Stimulated activated CD4-positive, alpha-beta T cell treated with anti-CD3 and anti-CD28 coated beads, Interleukin-1b, Interleukin-23, amount 100 ng/mL, for 1 hour (primary cell): ENCODE results near the gene CLEC9A.

Experiments used
- DNase-seq, 2 donors: peaks; one replicate each; pipeline ENCODE4 v3.0.0-alpha.2; 2020; ENCODE audit warnings: low read depth in 2 of 2

The CLEC9A gene

DNA sequence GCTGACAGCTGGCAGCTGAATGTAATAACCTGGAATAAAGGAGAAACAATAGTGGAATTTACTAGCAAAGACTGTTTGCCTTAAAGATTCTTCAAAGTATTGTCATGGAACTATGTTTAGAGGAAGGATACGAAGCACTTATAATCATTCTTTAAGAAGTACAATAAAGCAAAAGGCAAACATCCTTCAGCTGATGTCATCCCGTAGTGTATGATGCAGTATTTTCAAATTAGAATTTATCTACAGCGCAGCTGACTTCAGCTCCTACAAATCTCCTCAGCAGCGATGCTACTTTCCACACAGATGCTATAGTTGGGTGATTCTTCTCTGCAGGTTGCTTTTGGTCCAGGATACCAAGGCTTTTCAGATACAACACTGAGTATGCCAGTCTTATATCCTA lies 36.8 kb downstream of the CLEC9A start:
- DNase-seq, result no peak

DNA sequence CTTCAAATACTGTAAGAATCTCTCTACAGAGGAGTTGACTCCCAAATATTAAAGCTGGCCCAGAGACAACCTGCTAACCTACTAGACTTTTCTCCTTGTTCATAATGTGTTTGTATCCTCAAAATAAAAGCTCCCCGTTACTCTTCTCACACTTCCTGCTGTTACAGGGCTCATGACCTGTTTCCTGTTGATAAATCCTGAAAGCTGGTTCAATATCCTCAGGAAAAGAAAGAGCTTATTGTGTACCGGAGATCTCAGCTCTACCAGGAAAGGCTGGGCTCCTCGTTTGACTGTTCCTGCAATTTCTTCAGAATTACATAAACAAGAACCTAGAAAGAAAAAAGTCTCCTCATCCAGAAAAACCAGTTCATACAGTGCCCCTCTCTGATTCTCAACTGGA lies 37.5 kb downstream of the CLEC9A start:
- no peak for DNase-seq

DNA sequence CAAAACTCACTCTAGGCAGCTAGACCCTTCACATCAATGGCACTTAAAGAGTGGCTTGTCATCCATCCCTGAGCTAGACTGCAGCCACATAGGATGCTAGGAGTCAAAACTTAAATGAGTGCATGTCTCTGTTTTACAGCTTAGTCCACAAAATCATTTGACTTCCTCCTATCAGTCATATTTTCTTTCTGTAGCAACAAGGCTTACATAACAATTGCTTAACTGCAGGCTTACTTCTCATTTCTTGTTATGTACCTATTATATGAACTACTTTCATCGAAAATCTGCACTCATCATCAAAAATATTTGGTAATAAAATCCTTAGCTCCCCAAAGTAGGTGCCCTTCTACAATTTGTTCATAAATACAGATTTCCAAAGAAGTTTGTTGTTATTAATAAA lies 38.2 kb downstream of the CLEC9A start:
- no peak for DNase-seq

DNA sequence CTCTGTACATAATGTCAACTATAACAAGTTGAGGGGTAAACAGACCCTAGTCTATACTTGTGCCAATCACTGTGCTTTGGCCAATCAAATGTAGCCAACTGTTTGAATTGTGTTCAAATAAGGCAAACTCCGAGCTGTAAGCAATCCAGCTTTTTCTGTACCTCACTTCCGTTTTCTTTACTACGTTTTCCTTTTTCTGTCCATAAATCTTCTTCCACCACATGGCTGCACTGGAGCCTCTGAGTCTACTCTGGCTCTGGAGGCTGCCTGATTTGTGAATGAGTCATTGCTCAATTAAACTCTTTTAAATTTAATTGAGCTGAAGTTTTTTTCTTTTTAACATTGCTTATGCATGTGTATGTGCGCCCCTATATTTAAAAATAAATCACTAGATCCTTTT lies 38.6 kb downstream of the CLEC9A start:
- no peak for DNase-seq

DNA sequence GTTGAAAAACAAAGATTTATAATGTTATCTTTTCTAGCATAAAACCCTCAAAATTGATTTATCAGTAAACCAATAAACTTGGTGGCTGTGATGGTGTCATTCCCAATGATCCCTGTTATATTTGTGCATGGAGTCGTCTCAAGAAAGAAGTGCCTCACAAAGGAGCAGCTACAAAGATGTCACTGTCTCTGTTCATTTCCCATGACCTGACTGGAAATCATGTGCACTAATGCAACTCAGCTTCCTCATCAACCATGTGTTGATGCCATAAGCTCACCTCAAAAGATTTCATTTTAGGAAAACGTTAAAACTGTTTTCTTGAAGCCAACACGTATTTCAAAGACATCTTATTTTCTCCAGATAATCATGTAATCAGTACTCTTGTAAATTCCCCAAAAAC lies 39.5 kb downstream of the CLEC9A start:
- DNase-seq, result no peak

DNA sequence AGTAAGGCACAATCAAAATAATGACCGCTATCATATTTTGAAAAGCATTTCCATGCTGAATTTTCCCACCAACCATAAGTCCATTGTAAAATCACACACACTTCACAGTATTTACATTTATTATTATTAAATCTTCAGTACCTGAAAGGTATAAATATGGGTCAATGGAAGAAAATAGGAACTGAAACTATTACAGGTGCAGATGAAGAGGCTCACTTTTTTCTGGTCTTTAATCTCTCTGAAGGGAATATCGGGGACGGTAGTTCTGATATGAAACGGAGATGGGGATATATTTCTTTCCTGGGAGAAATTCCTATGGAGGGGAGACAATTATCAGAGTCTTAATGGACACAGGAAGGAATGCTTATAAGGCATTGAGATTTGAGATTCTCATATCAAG lies 39.9 kb downstream of the CLEC9A start:
- DNase-seq, result no peak

DNA sequence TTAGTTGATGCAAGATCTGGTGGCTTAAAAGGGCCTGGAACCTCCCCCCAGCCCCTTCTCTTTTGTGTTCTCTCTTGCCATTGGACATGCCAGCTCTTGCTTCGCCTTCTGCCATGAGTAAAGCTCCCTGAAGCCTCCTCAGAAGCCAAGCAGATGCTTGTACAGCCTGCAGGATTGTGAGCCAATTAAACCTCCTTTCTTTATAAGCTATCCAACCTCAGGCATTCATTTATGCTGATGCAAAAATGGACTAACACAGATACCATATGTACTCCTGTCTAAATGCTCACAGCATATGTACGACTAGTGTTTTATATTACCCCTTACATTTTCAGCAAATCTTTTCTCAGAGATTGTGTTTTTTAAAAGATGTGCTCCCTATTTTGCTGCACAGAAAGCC lies 41.6 kb downstream of the CLEC9A start:
- DNase-seq, result no peak

DNA sequence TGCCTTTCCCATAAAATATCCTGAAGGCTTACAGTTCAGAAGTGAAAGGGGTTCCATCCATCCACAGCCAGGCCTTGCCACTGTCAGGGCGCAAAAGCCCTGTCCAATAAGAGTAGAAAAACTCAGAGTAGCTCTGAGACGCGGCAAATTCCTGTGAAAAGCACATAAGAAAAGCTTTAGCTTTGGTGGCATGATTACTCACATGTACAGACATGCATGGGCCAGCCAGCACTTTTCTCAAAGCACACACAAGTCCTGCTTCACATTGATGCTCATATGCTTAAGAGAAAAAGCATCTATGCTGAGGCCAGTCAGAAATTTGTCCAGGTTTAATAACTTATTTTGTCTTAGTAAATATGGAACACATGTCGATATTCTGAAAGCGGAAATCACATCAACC lies 42.8 kb downstream of the CLEC9A start:
- DNase-seq, result no peak

DNA sequence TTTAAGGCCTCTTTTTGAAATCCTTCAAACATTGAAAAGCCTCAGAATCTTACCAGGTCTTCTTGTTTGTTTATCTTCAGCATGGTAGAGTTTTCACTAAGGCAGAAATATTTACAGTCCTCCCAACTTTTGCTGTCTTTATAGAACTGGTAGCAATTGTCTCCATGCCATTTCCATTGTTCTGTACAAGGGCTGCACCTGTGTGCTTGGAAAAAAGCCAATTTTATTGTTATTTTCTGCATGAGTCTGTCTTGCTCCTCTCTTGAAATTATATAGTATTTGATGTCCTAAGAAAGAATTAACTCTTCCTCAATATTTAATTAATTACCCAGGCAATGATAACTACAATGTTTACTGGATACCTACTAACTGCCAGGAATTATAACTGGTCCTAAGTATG lies 45.0 kb downstream of the CLEC9A start:
- DNase-seq, result no peak

DNA sequence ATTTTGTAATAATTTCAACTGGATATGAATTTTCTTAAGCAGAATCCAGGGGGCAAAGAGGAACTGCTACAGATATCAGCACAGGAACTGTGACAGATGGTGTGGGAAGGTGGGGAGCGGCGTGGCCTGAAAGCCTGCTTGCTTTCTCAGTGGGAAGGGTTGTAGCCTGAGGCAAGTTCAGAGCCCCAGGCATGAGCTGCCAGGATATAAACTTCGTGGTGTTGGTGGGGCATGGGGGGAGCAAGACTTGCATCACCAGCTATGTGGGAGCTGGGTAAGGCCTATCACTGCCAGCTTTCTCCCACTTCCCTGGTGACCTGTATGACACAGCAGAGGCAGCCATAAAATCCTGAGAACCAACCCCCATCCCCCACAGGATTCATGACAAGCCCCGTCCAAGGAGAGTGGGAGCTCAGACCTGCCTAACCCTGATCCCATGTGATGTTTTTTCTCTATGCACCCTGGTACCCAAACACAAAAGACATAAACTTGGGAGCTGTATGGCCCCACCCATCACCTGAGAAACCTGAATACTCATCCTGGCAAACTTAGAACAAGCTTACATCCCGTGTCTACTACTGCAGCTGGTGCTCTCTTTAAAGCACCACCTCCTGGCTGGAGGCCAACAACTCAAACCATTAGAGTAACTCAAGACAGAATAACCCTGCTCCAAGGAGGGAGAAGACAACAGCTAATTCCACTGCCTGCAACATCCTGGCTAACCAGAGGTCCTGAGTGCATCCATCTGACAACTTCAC lies 51.8 kb downstream of the CLEC9A start:
- no peak for DNase-seq

DNA sequence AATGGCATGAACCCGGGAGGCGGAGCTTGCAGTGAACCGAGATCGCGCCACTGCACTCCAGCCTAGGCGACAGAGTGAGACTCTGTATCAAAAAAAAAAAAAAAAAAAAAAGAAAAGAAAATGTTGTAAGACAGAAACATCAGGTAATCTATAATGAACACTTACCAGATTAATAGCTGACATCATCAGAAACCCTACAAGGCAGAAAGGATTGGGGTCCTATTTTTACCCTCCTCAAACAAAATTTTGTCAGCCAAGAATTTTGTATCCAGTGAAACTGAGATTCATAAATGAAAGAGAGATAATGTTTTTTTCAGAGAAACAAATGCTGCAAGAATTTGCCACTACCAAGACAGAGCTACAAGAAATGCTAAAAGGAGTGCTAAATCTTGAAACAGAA lies 54.3 kb downstream of the CLEC9A start:
- DNase-seq, result no peak

DNA sequence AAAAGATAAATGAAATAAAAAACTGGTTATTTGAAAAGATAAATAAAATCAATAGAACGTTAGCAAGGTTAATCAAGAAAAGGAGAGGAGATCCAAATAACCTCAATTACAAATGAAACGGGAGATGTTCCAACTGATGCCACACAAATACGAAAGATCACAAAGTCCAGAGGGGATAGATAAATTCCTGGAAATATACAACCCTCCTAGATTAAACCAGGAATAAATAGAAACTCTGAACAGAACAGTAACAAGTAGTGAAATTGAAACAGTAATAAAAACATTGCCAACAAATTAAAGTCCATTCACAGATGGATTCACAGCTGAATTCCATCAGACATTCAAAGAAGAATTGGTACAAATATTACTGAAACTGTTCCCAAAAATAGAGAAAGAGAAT lies 55.9 kb downstream of the CLEC9A start:
- DNase-seq, result no peak

DNA sequence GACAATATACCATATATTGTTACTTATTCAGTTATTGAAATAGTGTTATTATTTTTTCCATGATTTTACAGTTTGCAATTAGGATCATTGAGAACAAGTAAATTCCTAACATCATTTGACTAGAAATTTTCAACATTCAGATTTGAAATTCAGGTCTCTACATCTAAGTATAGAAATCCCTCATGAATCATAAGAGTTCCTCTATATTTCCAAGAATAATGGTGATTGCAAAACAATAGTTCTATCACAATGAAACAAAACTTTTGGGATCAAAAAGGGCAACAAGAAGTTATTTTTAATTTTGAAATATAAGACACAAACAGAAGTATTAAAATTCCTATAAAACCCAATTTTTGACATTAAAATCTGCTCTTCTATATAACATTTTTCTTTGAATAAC lies 57.5 kb downstream of the CLEC9A start:
- no peak for DNase-seq

DNA sequence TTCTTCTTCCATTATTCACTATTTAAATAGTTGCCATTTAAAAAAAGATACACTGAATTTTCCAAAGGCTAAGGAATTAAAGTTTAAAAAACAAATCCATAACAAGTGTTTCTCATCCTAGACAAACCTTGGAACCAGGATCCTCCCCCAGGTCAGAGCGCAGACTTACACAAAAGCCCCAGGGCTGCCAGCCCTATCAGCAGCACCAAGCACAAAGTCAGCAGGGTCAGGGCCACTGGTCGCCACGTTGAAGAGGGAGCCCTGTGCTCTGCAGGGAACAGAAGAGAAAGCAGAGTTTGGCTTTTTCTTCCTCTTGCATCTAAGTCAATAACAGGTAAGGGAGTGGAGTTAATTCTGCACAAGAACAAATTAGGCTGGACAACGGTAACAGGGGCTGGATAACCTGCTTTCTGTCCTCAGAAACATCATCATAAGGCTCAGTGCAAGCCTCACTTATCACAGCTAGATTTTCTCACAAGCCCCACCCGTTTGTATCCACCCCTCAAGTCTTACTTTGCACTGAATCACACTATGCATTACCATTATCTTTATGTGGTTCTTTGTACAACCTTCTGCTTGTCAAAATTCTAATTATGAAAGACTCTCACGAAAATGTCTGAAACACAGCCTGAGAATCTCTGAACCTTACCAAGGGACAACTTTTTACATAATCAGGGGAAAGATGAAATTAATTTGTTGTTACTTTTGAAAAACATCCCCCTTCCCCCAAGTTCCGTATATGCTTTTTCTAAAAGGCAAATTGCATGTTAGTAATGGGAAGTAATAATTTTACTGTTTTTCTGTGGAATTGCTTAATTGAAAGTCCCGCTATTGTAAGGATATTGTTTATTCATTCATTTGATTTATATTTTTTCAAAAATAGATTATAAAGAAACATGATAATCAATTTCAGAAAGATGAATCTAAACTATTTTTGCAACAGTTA lies 58.7 kb downstream of the CLEC9A start:
- DNase-seq, result no peak

DNA sequence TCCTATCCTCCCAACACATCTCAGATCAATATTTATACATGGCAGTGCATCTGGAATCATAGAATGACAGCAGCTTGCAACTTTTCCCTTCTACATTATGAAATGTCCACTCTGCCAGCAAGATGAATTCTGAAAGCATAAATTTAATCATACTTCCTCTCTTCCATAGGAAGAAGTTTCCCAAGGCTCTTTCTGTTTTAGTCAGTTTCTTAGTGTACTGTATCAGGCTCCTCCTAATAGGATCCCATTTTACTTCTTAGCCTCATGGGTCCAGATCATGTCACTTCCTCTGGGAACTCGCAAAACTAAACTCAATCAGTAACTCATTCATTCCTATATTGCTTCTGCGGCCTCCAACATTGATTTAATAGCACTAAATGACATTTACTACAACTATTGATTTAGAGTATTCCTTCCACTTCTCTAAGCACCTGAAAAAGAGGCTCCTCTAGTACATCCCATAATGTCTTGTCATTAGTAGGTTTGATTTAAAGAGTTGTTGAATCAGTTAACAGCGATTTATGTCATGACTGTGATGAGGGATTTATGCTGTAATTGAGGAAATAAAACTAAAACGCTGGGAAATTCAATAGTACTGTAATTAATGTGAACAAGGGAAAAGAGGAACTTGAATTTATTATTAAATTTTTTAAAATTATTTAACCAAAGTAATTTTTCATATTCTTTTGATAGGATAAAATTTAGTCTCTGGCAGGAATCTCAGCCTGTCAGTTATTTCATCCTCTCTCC lies 64.3 kb downstream of the CLEC9A start:
- no peak for DNase-seq

DNA sequence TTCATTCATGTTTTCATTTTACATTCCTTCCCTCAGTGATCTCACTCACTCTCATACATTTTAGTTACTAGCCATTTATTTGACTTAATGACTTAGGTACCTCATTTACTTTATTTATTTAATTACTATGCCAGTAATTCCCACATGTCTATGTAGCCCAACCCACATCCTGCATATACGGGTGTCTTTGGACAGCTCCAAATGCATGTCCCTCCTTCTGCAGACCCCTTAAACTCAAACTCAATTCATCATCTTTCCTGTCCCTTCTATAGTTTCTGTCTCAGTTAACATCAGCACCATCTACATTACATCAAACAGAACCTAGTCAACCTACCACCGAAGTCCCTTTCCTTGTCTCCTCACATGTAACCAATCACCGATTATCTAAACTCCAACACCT lies 65.5 kb downstream of the CLEC9A start:
- DNase-seq, result no peak

DNA sequence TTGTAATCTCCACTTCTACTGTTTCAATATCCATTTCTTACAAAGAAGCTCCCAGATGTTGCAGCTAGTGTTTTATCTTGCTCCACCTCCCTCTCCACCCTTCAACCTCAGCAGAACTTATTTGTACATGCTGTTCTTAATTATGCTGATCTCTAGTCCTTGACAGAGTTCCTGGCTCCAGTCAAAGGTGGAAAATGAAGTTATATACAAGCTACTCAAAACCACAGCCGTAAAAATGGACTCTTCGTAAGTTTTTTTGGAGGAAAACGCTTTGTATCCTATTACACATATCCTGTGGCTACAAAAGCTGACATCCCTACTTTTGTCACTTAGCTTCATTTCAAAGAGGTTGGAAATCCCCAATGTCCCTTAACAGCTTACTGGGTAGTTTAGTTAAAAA lies 67.0 kb downstream of the CLEC9A start:
- no peak for DNase-seq

DNA sequence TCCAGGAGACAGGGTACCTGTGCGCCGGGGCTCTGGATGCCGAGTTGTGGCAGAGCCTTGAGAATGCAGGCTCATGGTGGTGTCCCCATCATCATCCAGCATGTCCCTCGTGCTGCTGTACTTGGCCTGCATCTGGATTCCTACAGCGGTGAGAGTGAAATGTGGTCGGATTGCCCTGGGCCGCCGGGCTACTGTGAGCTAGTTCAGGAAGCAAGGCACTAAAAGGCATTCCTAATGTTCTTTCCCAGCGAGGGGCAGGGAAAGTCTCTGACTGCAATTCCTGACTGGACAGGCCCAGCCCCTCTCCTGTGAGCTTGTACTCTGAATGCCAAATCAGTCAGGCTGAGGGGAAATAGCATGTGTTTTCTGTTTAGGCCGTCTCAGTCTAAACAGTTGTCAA lies 68.3 kb downstream of the CLEC9A start, which contains the start of gene CLEC1A:
CLEC1A (minus strand) TSS at position 195 of the 400 bp plus-strand sequence; CDS start at position 132, 63 bp downstream.
- DNase-seq, result no peak

DNA sequence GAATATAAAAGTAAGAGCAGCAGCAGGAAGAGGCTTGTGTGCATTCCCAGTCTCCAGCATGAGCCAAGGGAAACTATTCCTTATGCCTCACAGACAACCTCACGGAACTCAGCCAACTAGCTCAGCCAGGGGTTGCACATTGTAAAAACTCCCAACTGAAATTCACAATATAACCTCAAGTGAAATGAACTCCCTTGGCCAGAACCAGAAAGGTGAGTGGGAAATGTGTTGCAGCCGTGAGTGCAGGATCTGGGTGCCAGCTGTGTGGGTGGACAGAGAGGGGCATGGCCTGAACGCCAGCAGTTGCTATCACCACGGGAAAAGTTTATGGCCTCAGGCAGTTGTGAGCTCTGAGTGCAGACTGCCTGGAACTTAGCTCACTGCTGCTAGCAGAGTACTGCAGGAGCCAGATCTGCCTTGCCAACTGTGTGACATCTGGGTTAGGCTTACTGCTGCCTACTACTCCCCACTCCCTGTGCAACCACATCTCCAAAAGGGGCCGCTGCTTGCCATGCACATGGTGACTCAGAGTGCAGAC lies 70.6 kb downstream of the CLEC9A start:
- no peak for DNase-seq

DNA sequence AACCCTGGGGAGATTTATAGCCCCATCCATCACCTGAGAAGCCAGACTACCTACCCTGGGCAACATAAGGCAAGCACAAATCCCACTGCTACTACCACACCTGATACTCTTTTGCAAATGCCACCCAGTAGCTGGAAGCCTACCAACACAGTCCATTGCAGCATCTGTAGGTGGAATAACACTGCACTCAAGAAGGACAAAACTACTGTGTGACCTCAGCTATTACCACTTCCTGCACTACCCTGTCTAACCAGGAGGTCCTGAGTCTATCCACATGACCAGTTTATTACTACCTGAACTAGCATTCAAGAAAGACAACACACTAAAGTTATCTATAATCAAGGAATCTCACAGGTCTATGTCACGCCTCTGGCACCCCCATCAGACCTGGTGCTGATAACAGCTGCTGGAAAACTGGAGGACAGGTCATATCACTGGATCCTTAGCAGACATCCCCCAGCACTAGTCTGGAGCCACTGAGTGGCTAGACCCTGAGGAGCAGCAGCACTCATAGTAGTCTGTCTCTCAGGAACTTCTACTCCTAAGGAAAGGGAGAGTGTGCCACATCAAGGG lies 71.3 kb downstream of the CLEC9A start:
- no peak for DNase-seq

DNA sequence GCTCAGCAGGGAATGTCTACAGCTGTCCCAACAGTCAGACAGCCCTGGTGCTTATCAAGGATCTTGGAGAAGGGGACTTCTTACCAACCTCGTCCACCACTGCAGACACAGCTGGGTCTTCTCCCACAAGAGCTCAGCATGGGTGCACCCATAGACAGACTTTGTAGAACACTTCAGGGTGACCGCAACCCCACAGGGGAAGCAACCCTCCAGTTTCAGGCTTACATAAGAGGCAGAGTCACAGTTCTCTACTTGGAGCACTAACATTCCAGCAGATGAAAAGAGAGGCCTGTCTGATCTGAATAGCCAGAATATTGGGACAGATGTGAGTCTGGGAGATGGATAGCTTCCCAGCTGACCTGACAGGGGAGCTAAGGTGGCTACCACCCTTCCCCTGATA lies 71.8 kb downstream of the CLEC9A start:
- no peak for DNase-seq
